Measurements from ENCODE around the gene LCE3D. TPM values are rescaled to one million over a fixed set of nuclear protein-coding genes. Genes with fewer than 3 reads are reported as not detected.

LCE3D gene
- total and polyA plus RNA-seq, 2 donors (not counting 1 experiment from before 2014, with no cell fraction given): not detected

GRCh38 chr1:152535774-152536173 is 44.5 kb downstream of the LCE3D start:
- intact Hi-C loops (cut with micrococcal nuclease): no loop called here
- H3K27me3 Mint-ChIP-seq: peaks cover 30% of the 10 kb centered on the region

More at GRCh38 chr1:152535774-152536173, 44.5 kb downstream of the LCE3D start:
- H3K27ac Mint-ChIP-seq: no peak overlapping the region
- peaks cover 0 to 4% (median 0%) of the 10 kb centered on the region in 3 donors for H3K9me3 ChIP-seq (ENCODE audit: control extremely low read depth in 1 of 3, control insufficient read depth in 2 of 3, insufficient read depth in 1 of 3, low read length in 2 of 3)
- H3K4me1 Mint-ChIP-seq: no peaks in the 10 kb centered on the region
- no peak for TF ChIP-seq CTCF (IDR thresholded peaks at IDR 0.05)
- no peak for TF ChIP-seq EZH2 (IDR thresholded peaks at IDR 0.05; ENCODE audit: borderline replicate concordance, insufficient read depth, low read depth, low read length, poor library complexity, severe bottlenecking)
- H3K79me2 ChIP-seq (ENCODE audit: control insufficient read depth, insufficient read depth, low read length): no peaks in the 10 kb centered on the region
- H3K4me3 ChIP-seq (ENCODE audit: control extremely low read depth in 1 of 5, extremely low read depth in 1 of 5, insufficient read depth in 1 of 5, low read depth in 2 of 5, low read length in 4 of 5): no peak overlapping the region
- CTCF ChIA-PET: no interaction called here
- no peak for ATAC-seq (ENCODE audit: low read depth)
- no peak overlapping the region for H2AFZ ChIP-seq (ENCODE audit: insufficient read depth, low read depth, low read length, poor library complexity, severe bottlenecking)
- no peaks in the 10 kb centered on the region for H3K4me1 ChIP-seq (ENCODE audit: control insufficient read depth in 2 of 2, insufficient read depth in 2 of 2, low read length in 2 of 2)
- H3K9ac ChIP-seq (ENCODE audit: low read length): no peak overlapping the region
- no peak overlapping the region for H3K27ac ChIP-seq (ENCODE audit: low read length in 2 of 2)
- H3K36me3 ChIP-seq (replicated peaks in 1 of 2; ENCODE audit: control extremely low read depth in 1 of 2, control insufficient read depth in 1 of 2, extremely low read depth in 1 of 2, insufficient read depth in 2 of 2, low read length in 1 of 2): no peaks in the 10 kb centered on the region
- no CpG with 5 or more reads among the region's 3 CpGs for WGBS (ENCODE audit: insufficient coverage)
- POLR2A ChIA-PET: no interaction called here
- H3K9me3 Mint-ChIP-seq (ENCODE audit: insufficient read depth): peaks cover 3% of the 10 kb centered on the region
- DNase-seq: no peak
- H3K27me3 ChIP-seq (replicated peaks in 1 of 4; ENCODE audit: control extremely low read depth in 1 of 4, control insufficient read depth in 3 of 4, insufficient read depth in 4 of 4, low read length in 3 of 4): peaks cover 0 to 6% (median 0%) of the 10 kb centered on the region in 4 experiments
- no peak overlapping the region for H3K4me2 ChIP-seq (replicated peaks; ENCODE audit: low read depth, low read length, poor library complexity, severe bottlenecking)
- H3K4me3 Mint-ChIP-seq: no peak overlapping the region
- H4K20me1 ChIP-seq (ENCODE audit: control insufficient read depth, insufficient read depth, low read length, poor library complexity, severe bottlenecking): no peaks in the 10 kb centered on the region
